HS-27A (cell line): Measurements from ENCODE around the gene ITGA11.

ENCODE experiments used
- DNase-seq: peaks from one replicate; pipeline ENCODE4 v3.0.0-alpha.2; 2012; ENCODE audit warnings: low read depth, missing footprints

The ITGA11 gene

DNA sequence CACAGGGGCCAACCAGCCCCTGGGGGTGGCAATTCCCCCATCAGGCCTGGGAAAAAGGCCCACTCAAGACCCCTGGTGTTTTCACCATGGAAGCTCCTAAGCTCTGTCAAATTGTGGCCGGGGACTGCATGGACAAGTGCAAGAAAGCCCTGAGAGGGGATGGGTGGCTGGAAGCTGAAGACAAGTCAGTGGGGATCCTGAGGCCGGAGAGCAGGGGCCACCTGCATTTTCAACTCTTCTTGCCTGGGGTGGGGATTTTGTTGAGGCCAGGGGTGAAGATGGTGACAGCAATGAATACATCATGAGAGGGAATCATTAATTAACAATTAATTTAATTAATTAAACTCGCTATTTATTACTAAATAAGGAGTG is 120.5 kb downstream of the ITGA11 start:
- DNase-seq = no peak

DNA sequence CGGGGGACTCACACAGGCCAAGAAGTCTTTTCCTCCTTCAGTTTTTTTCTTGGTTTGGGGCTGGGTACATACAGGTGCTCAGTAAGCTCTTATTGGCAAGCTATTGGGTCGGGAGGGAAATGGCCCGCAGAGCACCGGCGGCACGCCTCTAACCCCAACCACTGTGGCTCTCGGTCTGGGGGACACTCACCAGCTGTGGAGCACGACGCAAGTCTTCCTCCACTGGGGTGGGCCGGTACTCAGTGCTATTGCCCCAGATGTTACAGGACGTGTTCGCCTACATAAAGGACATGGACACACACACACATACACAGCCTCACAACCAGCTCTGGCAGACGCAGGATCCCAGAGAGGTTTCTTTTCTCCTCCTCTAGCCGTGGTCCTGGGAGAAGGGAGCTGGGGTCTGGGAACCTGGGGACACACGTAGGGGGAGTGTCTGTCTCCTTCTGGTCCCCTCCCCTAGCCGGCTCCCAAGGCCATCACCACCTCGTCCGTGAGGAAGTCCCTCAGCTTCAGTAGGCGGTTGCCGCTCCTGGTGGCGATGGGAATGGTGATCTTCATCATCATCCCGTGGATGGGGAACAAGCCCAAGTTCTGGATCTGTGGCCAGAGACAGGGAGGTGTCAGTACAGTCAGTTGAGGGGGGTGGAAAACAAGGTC is 121.0 kb downstream of the ITGA11 start:
- no peak for DNase-seq

DNA sequence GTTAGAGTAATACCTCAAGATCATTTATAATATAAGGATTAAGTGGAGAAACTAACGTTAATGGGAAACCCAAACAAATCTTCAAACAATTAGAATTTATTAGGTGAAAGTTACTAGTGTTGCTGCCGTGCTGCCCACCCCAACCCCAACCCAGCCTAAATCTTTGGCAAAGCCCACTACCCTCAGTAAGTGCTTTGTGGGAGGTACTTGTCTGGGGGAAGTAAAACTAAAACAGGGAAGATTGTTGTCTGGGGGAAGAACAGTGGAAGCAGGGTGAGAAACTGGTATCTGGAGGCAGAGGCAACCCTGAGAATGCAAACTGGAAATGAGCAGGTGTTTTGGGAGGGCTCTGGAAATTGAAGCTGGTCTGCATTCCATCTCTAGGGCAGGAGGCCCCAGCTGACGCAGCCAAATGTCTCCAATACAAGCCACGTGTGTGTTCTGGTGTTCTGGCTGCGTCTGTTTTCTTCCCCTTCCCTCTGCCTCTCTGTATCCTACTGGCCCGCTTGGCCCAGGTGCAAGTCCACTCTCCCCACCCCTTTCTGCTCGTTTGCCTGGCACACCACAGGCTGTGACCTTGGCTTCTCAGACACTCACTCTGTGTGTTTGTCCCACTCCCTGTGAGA is 121.7 kb downstream of the ITGA11 start:
- no peak for DNase-seq

DNA sequence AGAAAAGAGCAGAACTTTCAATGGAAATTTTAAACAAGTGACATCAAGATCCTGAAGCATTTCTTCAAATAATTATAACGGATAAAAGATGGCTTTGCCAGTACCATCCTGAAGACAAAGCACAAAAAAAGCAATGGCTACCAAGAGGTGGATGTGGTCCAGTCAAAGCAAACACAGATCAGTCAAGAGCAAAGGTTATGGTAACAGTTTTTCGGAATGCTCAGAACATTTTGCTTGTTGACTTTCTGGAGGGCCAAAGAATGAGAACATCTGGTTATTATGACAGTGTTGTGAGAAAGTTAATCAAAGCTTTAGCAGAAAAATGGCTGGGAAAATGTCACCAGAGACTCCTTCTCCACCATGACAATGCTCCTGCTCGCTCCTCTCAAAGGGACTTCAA is 122.9 kb downstream of the ITGA11 start:
- no peak for DNase-seq

DNA sequence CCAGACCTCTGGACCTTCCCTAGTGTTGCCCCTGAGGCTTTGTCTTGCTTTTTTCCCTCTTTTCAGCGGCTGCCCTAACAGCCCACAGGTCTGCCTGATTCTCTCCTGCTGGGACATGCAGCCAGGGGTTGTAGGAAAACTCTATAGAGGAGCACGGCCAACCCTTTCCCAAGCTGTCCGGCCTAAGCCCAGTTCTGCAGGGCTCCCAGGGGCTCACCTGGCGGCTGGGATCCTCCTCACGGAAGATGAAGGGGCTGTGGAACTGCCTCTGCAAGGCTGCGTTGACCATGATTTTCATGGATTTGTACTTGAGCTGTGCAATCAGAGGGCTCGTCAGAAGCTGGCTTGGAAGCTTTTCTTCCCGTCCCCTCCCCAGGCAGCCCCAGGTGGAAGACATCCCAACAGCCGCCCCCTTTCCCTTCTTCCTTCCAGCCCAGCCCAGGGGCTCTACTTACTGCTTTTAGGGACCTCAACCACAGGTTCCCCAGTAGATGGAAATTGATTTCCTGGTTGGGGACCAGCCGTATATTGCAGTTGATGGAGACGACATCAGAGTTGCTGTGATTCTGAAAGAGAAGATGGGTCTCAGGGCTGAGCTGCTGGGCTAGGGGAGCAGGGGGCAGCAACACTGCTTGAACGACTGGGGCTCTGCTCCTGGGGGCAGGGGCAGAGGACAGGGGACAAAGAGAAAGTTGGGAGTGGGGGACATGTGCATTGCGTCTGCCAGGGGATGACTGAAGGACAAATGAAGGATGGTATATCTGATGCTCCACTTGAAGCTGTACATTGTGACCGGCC is 124.6 kb downstream of the ITGA11 start:
- no peak for DNase-seq

DNA sequence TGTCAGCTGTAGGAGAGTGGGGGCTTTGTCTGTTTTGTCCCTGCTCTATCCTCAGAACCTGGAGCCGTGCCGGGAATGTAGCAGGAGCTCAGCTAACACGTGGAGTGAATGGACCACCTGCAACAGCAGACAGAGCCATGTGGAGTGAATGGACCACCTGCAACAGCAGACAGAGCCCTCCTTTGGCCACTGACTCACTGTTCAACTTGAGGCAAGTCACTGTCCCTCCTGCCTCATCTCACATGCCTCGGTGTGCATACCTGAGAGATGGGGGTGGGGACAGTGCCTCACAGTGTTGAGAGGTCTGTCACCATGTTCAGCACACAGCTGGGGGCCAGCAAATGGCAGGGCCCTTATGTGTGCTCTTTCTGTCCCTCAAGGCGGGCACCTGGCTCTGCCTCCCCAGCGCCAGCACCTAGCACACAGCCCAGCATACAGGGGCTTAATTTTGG is 126.5 kb downstream of the ITGA11 start:
- no peak for DNase-seq

DNA sequence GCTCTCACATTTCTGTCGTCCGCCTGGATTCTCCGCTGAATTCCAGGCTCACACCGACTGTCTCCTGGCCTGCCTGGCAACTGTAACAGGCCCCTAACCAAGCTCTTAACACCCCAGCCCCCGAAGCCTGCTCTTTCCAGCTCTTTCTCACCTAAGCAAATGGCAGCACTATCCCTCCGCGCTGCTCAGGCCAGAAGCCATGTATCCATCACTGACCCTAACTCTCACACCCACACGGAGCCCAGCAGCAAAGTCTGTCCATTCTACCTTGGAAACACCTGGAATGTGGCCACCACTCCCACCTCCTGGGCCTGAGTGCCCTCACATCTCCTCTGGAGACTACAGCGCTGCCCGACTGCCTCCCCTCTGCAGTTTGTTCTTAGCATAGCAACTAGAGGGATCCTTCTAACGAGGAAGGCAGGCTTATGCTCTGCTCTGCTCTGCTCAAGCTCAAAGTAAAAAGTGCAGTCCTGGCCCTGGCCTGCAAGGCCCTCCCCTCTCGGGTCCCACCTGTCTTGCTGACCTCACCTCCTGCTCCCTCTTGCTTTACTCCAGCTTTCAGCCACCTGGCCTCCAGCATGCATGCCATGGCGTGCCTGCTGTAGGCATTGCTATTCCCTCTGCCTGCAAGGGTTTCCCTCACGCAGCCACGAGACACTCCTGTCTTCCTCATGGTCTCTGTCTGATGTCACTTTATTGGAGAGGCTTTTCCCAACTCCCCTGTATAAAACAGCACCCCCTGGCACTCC is 127.2 kb downstream of the ITGA11 start:
- no peak for DNase-seq

DNA sequence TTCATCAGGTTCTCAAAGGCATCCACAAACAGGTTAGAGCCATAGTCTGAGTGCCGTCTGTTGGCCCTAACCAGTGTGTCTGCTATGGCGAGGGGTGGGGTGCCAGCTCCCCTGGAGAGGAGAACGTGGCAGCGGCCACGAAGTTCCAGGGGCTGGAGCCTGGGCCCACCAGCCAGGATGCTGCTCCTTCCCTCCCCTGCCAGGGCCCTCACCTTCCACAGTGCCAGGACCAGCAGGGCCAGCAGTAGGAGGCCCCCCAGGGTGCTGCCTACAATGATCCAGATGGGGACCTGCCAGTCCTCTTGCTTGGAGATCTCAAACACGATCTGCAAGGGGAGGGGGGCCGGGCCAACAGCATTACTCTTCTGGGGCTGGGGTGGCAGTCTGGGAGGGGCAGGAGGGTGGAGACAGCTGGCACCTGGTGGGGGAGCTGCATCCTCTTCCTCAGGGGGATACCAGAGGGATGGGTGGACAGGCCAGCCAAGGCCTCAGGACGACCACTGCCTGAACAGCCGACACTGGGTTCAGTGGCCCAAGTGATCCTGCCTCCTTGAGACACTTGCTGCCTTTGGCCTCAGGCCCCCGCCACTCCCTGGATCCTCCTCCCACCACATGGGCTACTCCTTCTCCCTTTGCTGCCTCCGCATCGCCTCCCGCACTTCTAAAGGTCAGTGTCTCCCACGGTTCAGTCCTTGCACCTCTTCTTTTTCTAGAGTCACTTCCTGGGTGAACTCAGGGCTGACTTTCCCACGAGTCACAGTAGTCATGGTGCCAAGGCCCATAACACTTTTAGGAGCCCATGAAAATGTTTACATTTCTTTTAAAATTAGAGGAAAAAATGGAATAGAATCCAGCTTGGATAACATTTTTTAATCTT is 128.2 kb downstream of the ITGA11 start:
- no peak for DNase-seq

DNA sequence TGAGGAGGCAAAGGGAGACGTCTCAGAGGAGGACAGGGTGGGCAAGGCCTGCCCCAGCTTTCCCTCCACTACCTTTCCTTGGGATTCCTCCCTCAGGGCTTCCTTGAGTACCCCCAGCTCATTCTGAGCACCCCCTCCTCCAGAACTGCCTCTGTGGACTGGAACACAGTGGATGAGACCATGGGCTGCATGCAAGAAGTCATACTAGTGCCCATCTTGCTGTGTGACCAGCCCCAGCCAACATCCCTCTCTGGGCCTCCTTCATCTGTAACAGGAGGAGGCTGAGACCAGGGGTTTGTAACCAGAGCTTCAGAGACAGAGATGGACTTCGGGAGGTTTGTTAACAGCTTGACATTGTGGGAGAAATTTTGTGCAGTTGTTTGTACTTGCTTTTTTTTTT is 128.8 kb downstream of the ITGA11 start:
- DNase-seq = no peak

DNA sequence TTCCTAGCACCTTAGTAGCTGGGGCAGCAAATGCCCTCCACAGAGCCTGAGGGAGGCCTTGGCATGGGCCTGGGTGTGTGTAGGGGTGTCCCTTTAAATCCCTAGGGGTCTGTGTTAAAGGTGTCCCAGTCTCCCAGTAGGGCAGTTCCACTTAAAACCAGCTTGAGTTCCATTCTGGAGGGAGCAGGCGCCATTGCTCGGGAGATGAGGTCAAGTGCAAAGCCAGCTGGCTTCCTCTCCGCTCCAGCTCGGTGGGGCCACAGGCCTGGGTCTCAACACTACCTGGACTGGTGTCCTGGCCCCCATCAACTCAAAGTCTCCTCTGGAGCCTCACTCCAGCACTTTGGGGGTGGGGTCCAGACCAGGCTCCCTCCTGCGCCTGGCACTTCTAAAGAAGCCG is 129.2 kb downstream of the ITGA11 start:
- DNase-seq = no peak

DNA sequence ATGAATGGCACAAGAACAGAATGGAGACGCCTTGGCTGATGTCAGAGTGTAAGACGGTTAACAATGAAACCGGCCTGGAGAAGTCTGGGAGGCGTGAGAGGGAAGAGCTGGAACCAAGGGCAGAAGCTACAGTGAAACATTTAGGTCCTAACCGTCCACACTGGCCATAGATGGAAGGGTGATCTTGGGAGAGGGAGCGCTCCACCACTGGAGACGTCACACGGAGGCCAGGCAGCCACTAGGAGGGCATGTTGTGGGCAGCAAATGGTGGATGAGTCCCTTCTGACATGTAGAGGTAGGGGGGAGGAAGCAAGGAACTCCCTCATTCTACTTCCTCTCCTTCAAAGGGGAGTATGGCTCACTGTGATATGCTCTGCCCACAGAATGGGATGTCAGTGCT is 130.7 kb downstream of the ITGA11 start:
- DNase-seq = no peak

DNA sequence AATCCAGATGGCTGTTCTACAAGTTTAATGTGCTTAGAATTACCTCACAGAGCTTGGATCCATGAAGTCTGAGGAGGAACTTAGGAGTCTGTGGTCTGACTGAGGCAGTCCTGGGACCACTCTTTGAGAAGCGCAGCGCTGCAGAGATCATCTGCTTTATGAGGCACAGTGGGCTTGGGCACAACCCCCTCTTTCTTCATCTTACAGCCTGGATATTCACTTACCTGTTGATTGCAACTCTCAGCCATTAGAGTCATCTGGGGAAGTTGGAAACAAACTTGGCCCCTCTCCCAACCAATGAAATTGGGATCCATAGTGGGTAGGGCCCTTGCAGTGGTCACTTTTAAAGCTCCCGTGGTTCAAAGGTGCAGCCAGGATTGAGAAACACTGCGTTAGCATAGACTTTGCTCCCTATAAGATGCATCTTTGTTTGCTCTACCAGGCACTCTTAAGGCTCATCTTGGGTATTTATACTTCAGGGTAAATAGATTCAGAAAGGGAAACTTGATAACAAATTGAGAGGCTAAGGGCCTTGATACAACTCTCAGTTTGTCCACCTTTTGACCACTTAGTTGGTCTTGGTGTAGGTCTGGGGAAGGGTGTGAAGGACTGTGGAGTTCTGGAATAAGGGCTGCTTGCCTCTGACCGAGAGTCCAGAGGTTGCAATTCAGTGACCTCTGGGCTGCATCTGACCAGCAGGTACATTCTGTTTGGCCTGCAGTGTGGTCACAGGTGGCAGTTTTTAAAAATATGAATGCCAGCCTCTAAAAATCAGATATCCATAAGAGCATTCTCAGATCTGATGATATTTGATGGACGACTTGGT is 131.6 kb downstream of the ITGA11 start:
- no peak for DNase-seq

DNA sequence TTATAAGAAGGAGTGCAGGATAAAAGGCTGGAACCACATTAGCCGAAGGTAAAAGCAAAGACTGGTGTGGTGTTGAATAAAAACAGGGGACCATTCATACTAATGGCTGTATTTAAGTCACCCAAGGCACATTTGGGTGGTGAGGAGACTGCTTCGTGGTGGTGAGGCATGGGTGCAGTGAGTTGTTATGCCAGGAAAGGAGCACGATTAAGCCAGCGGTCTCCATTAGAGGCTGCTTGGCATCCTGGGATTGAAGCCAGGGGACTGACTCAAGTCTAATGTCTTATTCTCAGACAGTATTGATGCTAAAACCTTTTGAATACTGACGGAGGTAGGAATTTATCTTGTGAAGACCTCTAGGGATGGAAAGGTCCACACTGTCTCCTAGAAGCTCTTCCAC is 132.5 kb downstream of the ITGA11 start:
- DNase-seq = no peak

DNA sequence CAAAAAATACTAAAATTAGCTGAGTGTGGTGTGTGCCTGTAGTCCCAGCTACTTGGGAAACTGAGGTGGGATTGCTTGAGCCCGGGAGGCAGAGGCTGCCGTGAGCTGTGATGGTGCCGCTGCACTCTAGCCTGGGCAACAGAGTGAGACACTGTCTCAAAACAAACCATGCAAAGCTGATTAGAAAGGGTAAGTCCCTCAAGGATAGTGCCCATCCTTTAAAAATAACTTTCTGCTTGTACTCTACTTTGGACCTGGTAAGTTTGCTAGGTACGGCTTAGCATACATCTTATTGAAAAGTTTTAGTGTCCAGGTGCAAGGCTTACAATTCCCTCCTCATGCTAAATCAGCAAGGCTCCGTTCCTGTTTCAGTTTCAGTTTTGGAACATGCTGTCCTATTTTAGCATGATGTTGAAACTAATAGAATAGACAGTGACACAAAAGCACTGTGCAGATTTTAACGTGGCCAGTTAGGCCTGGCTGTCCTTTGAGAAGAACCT is 133.0 kb downstream of the ITGA11 start:
- no peak for DNase-seq

DNA sequence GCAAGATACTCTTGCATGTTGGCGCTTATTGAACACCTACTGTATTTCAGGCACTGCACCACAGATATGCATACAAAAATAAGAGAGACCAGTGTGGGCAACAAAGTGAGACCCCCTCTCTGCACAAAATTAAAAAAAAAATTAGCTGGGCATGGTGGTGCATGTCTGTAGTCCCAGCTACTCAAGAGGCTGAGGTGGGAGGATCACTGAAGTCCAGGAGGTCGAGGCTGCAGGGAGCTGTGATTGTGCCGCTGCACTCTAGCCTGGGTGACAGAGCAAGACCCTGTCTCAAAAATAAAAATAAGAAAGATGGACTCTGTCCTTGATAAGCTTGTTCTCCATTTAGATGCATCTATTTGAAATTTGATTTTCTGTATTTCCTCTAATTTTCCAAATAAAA is 133.6 kb downstream of the ITGA11 start:
- no peak for DNase-seq

DNA sequence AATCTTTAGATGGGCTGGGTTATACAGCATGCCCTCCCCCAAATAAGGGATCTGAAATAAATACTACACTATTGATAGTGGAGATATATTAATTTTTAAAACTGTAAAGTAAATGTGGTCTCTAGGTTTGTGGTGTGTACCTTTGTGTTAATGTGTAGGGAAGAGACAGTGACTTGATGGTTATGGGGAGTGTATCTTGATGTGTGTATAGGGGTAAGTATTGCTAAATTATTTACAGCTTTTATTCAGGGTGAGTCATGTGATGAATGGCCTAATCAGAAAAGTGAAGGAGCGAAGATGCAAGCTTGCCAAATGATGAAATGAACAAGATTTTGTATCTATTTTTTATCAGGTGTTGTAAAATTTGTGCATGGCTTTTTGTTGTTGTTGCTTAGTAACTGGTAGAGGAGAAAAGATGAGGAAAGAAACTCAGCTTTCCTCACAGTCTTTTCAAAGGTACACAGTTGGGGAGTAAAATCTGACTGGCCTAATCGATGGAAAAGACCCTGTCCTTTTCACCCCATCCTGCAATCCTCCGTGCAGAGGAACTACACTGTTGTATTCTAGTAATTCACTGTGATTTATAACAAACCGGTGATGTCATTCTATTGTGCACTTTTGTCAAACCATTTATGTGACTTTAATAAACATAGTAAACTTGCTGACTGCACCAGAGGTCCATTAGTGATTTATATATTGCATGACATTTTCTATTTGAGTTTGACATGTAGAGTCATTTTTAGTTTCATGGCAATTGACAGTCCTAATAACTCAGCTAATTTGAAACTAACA is 136.8 kb downstream of the ITGA11 start:
- DNase-seq = no peak

DNA sequence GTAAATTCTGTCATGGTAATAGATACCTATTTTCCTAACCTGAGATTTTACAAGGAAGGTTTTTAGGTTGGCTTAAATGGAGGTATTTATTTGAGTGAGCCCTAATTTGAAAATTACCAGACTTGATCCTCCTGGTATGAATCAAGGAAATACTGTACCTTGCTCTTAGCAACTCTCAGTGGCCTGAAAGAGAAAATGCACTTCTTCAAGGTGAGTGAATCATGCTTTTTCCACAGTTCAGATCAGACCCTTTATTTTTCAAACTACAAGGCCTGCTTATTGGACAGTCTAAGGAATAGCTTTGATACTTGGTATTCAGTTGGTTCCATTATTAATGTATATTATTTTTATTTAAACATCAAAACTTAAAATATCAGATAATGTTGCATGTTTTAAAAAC is 139.0 kb downstream of the ITGA11 start:
- DNase-seq = no peak

DNA sequence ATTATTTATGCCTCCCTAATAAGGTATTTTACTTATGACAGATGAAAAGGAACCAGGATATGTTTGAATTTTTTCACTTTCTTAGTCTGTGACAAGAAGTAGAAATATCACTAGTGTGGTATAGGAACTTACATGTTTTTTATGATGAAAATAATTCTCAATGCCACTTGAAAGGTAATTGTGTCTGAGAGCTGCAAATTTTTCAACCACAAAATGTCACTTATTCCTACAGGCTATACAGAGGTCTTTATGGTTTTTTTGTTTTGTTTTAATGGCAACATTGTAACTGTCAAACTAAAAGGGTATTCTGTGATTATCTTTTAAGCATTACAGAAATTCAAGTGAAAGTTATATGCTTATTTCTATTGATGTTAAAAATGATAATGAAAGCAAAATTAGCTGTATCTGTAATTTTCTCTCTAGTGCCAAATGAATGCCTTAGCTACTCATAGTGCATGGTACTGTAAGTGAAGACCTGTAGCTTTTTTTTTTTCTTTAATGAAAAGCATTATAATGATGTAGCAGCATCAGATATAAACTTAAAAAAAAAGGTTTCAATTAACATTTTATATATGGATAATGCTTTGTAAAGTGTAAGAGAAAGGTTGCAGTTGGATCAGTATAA is 139.7 kb downstream of the ITGA11 start:
- DNase-seq = no peak

DNA sequence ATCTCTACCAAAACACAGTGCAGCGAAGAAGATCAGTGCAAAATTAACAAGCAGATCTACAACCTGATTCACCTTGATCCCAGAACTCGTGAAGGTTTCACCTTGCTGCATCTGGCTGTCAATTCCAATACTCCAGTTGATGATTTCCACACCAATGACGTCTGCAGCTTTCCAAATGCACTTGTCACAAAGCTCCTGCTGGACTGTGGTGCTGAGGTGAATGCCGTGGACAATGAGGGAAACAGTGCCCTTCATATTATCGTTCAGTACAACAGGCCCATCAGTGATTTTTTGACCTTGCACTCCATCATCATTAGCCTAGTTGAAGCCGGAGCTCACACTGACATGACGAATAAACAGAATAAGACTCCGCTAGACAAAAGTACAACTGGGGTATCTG is 141.2 kb downstream of the ITGA11 start:
- DNase-seq = no peak
